Esophagus squamous epithelium (tissue), 4 donors: ENCODE measurements around the gene LRRTM2.

Experiments used
- CTCF ChIP-seq, 6 experiments: fragments of 450-650 bp in 4 of 6; fragments of 200-600 bp in 2 of 6; sonication (generic) in 2 of 6; IDR thresholded peaks; one replicate each; pipeline ENCODE4 v1.5.1; 2016 to 2019; ENCODE audit warnings: antibody characterized with exemption in 6 of 6, mild to moderate bottlenecking in 4 of 6, moderate library complexity in 4 of 6
- POLR2A ChIP-seq, 4 donors: fragments of 450-650 bp; IDR thresholded peaks; one replicate each; pipeline ENCODE4 v1.6.1; 2017; ENCODE audit warnings: antibody characterized with exemption in 4 of 4, mild to moderate bottlenecking in 4 of 4, moderate library complexity in 3 of 4

GRCh38 chr5:138903130-138903775 lies 28.1 kb upstream of the LRRTM2 start:
- TF ChIP-seq POLR2A (IDR thresholded peaks at IDR 0.05) (no peak), CTCF (IDR thresholded peaks at IDR 0.05) (no peak)
